Central memory CD4-positive, alpha-beta T cell (primary cell): Measurements from ENCODE around the gene SAFB.
"Not testable (repeated sequence)": the region's sequence is repeated elsewhere in the genome, so short reads cannot be mapped to it uniquely, and the experiment has no call there.

ENCODE experiments used
- DNase-seq: peaks from one replicate; pipeline ENCODE4 v3.0.0; 2022

The SAFB gene

GRCh38 chr19:5686647-5687359 lies 63.9 kb downstream of the SAFB start:
- peak; percentile 83 for DNase-seq

- DNase-seq = no peak
Observed at GRCh38 chr19:5687360-5688198, 64.7 kb downstream of the SAFB start.

GRCh38 chr19:5688262-5688881 lies 65.5 kb downstream of the SAFB start:
- DNase-seq = not testable (repeated sequence)

GRCh38 chr19:5690125-5690954 lies 67.5 kb downstream of the SAFB start, which contains the start of gene RPL36:
Gene RPL36 (plus strand): TSS chr19:5690295. CDS start chr19:5690508, 213 bp downstream.
- peak; percentile 97 for DNase-seq

- peak; percentile 20 for DNase-seq
Observed at GRCh38 chr19:5690955-5691821, 68.3 kb downstream of the SAFB start.

GRCh38 chr19:5691822-5692722 lies 69.2 kb downstream of the SAFB start:
- no peak for DNase-seq

- DNase-seq = no peak
Observed at GRCh38 chr19:5692723-5693194, 69.9 kb downstream of the SAFB start.

- no peak for DNase-seq
Observed at GRCh38 chr19:5693195-5694166, 70.6 kb downstream of the SAFB start.

- DNase-seq = no peak
Observed at GRCh38 chr19:5694167-5694955, 71.5 kb downstream of the SAFB start.

GRCh38 chr19:5694956-5695648 lies 72.2 kb downstream of the SAFB start:
- no peak for DNase-seq

GRCh38 chr19:5695649-5696195 lies 72.8 kb downstream of the SAFB start:
- DNase-seq = no peak

GRCh38 chr19:5696196-5697021 lies 73.5 kb downstream of the SAFB start:
- no peak for DNase-seq

GRCh38 chr19:5697022-5697889 lies 74.4 kb downstream of the SAFB start:
- no peak for DNase-seq

- no peak for DNase-seq
Observed at GRCh38 chr19:5697890-5698634, 75.2 kb downstream of the SAFB start.
